HEK293 (cell line): ENCODE results near the gene B3GALT5.
A peak's percentile ranks its signal among the peaks of the same experiment; 100 is the strongest.

Experiments
- CTCF ChIA-PET: fragments of 350-600 bp; formaldehyde crosslinking; extraction: SDS; loops from one replicate; lab custom pipeline; 2021; ENCODE audit warnings: antibody characterized with exemption; lab: Yijun Ruan, JAX
- POLR2A ChIA-PET: fragments of 300-600 bp; formaldehyde crosslinking; extraction: SDS; loops from one replicate; lab custom pipeline; 2020; ENCODE audit warnings: antibody characterized with exemption, inconsistent platforms; lab: Yijun Ruan, JAX
- H3K27ac ChIP-seq: fragments of 200-500 bp; sonication (Bioruptor generic); 2 replicates; pipeline ENCODE4 v1.5.1; 2014; ENCODE audit warnings: low read depth, low read length, control low read depth, inconsistent platforms; ENCODE audit errors: extremely low read depth
- H3K36me3 ChIP-seq, 2 experiments: fragments of 200-500 bp in 1 of 2; sonication (Bioruptor generic) in 1 of 2; 1 replicate in 1 of 2; 2 replicates in 1 of 2; pipeline ENCODE4 v1.5.1; 2014 to 2017; ENCODE audit warnings: inconsistent platforms in 2 of 2, low read length in 2 of 2; ENCODE audit not compliant: control insufficient read depth in 2 of 2, insufficient read depth in 1 of 2
- H3K4me1 ChIP-seq: fragments of 200-500 bp; sonication (Bioruptor generic); 2 replicates; pipeline ENCODE4 v1.5.1; 2014; ENCODE audit warnings: mild to moderate bottlenecking, low read length, inconsistent platforms; ENCODE audit not compliant: control insufficient read depth, insufficient read depth
- H3K4me3 ChIP-seq: 2 replicates; pipeline ENCODE4 v1.5.1; 2011; ENCODE audit warnings: low read depth, mild to moderate bottlenecking, control low read depth, low read length, moderate library complexity
- H3K9me3 ChIP-seq: fragments of 200-500 bp; sonication (Bioruptor generic); 2 replicates; pipeline ENCODE4 v1.5.1; 2014; ENCODE audit warnings: low read depth, low read length, inconsistent platforms; ENCODE audit not compliant: control insufficient read depth, insufficient read depth
- ATF2 ChIP-seq: fragments of 450-650 bp; formaldehyde crosslinking; IDR thresholded peaks from 2 replicates; pipeline ENCODE4 v1.5.1; 2016; ENCODE audit warnings: missing biosample characterization, missing genetic modification characterization, low read depth
- PATZ1 ChIP-seq: fragments of 450-650 bp; formaldehyde crosslinking; IDR thresholded peaks from 2 replicates; pipeline ENCODE4 v1.5.1; 2016; ENCODE audit warnings: missing biosample characterization, missing genetic modification characterization
- PRDM2 ChIP-seq: fragments of 450-650 bp; formaldehyde crosslinking; IDR thresholded peaks from 2 replicates; pipeline ENCODE4 v1.5.1; 2016; ENCODE audit warnings: missing biosample characterization, missing genetic modification characterization, borderline replicate concordance
- RBAK ChIP-seq: fragments of 450-650 bp; formaldehyde crosslinking; IDR thresholded peaks from 2 replicates; pipeline ENCODE4 v1.5.1; 2016; ENCODE audit warnings: missing biosample characterization, missing genetic modification characterization
- SCRT2 ChIP-seq: fragments of 450-650 bp; formaldehyde crosslinking; IDR thresholded peaks from 2 replicates; pipeline ENCODE4 v1.5.1; 2016; ENCODE audit warnings: missing biosample characterization, missing genetic modification characterization
- TCF7L2 ChIP-seq: IDR thresholded peaks from 2 replicates; pipeline ENCODE4 v1.6.1; 2011; ENCODE audit warnings: low read depth, mild to moderate bottlenecking, inconsistent platforms, low read length, moderate library complexity, borderline replicate concordance
- YY1 ChIP-seq: fragments of 450-650 bp; formaldehyde crosslinking; IDR thresholded peaks from 2 replicates; pipeline ENCODE4 v1.5.1; 2018; ENCODE audit warnings: missing biosample characterization, missing genetic modification characterization
- ZBTB17 ChIP-seq: fragments of 450-650 bp; formaldehyde crosslinking; IDR thresholded peaks from 2 replicates; pipeline ENCODE4 v1.5.1; 2016; ENCODE audit warnings: missing biosample characterization, missing genetic modification characterization
- ZBTB20 ChIP-seq: fragments of 450-650 bp; formaldehyde crosslinking; IDR thresholded peaks from 2 replicates; pipeline ENCODE4 v1.5.1; 2016; ENCODE audit warnings: missing biosample characterization, missing genetic modification characterization
- ZBTB7A ChIP-seq: fragments of 450-650 bp; formaldehyde crosslinking; IDR thresholded peaks from 2 replicates; pipeline ENCODE4 v1.5.1; 2016; ENCODE audit warnings: low read depth, missing biosample characterization, missing genetic modification characterization
- ZEB2 ChIP-seq: fragments of 450-650 bp; formaldehyde crosslinking; IDR thresholded peaks from 2 replicates; pipeline ENCODE4 v1.5.1; 2016; ENCODE audit warnings: missing biosample characterization, missing genetic modification characterization
- ZNF10 ChIP-seq: fragments of 450-650 bp; formaldehyde crosslinking; IDR thresholded peaks from 2 replicates; pipeline ENCODE4 v1.5.1; 2017; ENCODE audit warnings: missing biosample characterization, missing genetic modification characterization
- ZNF24 ChIP-seq: fragments of 450-650 bp; formaldehyde crosslinking; IDR thresholded peaks from 2 replicates; pipeline ENCODE4 v1.5.1; 2016; ENCODE audit warnings: missing biosample characterization, missing genetic modification characterization
- ZNF311 ChIP-seq: fragments of 450-650 bp; formaldehyde crosslinking; IDR thresholded peaks from 2 replicates; pipeline ENCODE4 v1.5.1; 2017; ENCODE audit warnings: missing biosample characterization, missing genetic modification characterization, borderline replicate concordance
- ZNF324 ChIP-seq: fragments of 450-650 bp; formaldehyde crosslinking; IDR thresholded peaks from 2 replicates; pipeline ENCODE4 v1.5.1; 2016; ENCODE audit warnings: missing biosample characterization, missing genetic modification characterization
- ZNF473 ChIP-seq: fragments of 450-650 bp; formaldehyde crosslinking; IDR thresholded peaks from 2 replicates; pipeline ENCODE4 v1.5.1; 2017; ENCODE audit warnings: missing biosample characterization, missing genetic modification characterization
- ZNF558 ChIP-seq: fragments of 450-650 bp; formaldehyde crosslinking; IDR thresholded peaks from 2 replicates; pipeline ENCODE4 v1.5.1; 2016; ENCODE audit warnings: missing biosample characterization, missing genetic modification characterization
- ZNF580 ChIP-seq: fragments of 450-650 bp; formaldehyde crosslinking; IDR thresholded peaks from 2 replicates; pipeline ENCODE4 v1.5.1; 2016; ENCODE audit warnings: missing biosample characterization, missing genetic modification characterization
- ZNF610 ChIP-seq: fragments of 450-650 bp; formaldehyde crosslinking; IDR thresholded peaks from 2 replicates; pipeline ENCODE4 v1.5.1; 2016; ENCODE audit warnings: missing biosample characterization, missing genetic modification characterization, borderline replicate concordance
- ZNF629 ChIP-seq: fragments of 450-650 bp; formaldehyde crosslinking; IDR thresholded peaks from 2 replicates; pipeline ENCODE4 v1.5.1; 2017; ENCODE audit warnings: missing biosample characterization, missing genetic modification characterization
- ZNF645 ChIP-seq: fragments of 450-650 bp; formaldehyde crosslinking; IDR thresholded peaks from 2 replicates; pipeline ENCODE4; 2016; ENCODE audit warnings: missing biosample characterization, missing genetic modification characterization
- ZNF692 ChIP-seq: fragments of 450-650 bp; formaldehyde crosslinking; IDR thresholded peaks from 2 replicates; pipeline ENCODE4 v1.5.1; 2016; ENCODE audit warnings: missing biosample characterization, missing genetic modification characterization

The B3GALT5 gene

GRCh38 chr21:39660191-39660980 is 47.6 kb downstream of the B3GALT5 start (continued):
- peak; percentile 77 for TF ChIP-seq ATF2
- no peak for TF ChIP-seq ZNF610
- no peak for TF ChIP-seq YY1
- peak; percentile 27; the same call in 1 of the 2 replicates for TF ChIP-seq ZNF692
- TF ChIP-seq ZNF645 (tag by site-specific recombination) = no peak
- TF ChIP-seq ZBTB20 = peak; percentile 29; the same call in 1 of the 2 replicates
- TF ChIP-seq RBAK (tag by site-specific recombination) = no peak
- 0 out of 2 replicates have a peak, but pooled peaks have one; percentile 19 for TF ChIP-seq PATZ1 (tag by site-specific recombination)
- no peak for TF ChIP-seq ZNF473 (tag by site-specific recombination)
- peak; percentile 87 for TF ChIP-seq ZNF10 (tag by site-specific recombination)
- TF ChIP-seq ZNF24 (tag by site-specific recombination) = no peak
- TF ChIP-seq ZBTB17 (tag by site-specific recombination) = peak; percentile 30; the same call in 1 of the 2 replicates
- TF ChIP-seq, all 188 proteins: peak for 10

- Histone ChIP-seq H3K9me3 (no peaks in the 10 kb centered on the region), H3K36me3 (no peaks in the 10 kb centered on the region), H3K4me1 (peaks cover 3% of the 10 kb centered on the region; the same call in 1 of the 2 replicates), H3K27ac (no peak overlapping the region), H3K4me3 (no peak overlapping the region)
- ChIA-PET CTCF (interaction anchor here (0.9 to 1.8 kb wide), 4 partner anchors 8 to 143 kb away, joined by 3 to 7 read pairs (median 4); no protein-coding TSS in a partner anchor), POLR2A (interaction anchor here (1.3 to 1.5 kb wide), 2 partner anchors 49 to 133 kb away, joined by 3 read pairs; no protein-coding TSS in a partner anchor)
- no peak for TF ChIP-seq ZBTB7A (tag by site-specific recombination)
- TF ChIP-seq ZBTB17 (tag by site-specific recombination) = no peak
- TF ChIP-seq ZNF558 (tag by site-specific recombination) = no peak
- no peak for TF ChIP-seq SCRT2 (tag by site-specific recombination)
- no peak for TF ChIP-seq RBAK (tag by site-specific recombination)
- TF ChIP-seq ZNF580 (tag by site-specific recombination) = no peak
- no peak for TF ChIP-seq ZEB2 (tag by site-specific recombination)
- TF ChIP-seq ZNF311 (tag by site-specific recombination) = no peak
- no peak for TF ChIP-seq ZNF629 (tag by site-specific recombination)
- TF ChIP-seq ZNF645 (tag by site-specific recombination) = no peak
- no peak for TF ChIP-seq TCF7L2
- no peak for TF ChIP-seq ZNF324 (tag by site-specific recombination)
- no peak for TF ChIP-seq PRDM2
These were observed 48.4 kb downstream of the B3GALT5 start for GRCh38 chr21:39661121-39661520.
